Cerebellar cortex (tissue), 1 donor: ENCODE measurements around the gene FAM3B.
A peak's percentile ranks its signal among the peaks of the same experiment; 100 is the strongest.
"Not testable (repeated sequence)": the region's sequence is repeated elsewhere in the genome, so short reads cannot be mapped to it uniquely, and the experiment has no call there.

Experiments used
- DNase-seq: peaks from one replicate; pipeline ENCODE4 v3.0.0-alpha.2; 2015; ENCODE audit warnings: low spot score

Gene FAM3B

DNA sequence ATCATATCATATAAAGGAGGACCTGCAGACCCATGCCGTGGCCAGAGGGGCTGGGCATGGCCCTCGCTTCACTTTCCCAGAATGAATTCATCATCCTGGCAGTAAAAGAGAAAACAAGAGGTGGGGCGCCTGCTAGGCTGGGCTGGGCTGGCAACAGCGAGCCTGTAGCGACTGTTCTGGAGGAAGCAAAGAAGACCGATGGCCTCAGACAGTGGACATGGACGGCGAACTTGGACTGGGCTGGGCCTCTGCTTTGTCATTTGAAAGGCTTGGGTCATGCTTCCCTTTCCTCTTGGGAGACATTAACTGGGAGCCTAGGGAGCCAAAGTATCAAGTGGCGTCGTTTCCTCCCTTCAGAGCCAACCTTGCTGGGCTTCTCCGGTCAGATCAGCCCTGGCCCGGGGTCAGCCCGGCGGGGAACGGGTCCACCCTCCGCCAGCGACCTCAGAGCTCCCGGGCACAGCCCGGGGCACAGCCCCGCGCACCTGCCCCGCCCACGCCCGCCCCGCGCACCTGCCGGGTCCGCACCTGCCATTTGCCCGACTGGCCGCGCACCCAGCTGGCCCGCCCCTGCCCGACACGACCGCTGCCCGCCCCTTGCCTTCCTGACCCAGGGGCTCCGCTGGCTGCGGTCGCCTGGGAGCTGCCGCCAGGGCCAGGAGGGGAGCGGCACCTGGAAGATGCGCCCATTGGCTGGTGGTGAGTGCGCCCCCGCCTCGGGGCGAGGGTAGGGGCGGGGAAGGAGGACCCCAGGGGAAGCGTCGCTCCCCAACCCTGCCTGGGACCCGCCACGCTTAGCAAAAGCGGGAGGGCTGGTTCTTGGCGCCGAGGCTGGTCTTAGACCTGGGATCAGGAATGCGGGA, at the start of gene FAM3B:
TSS of gene FAM3B (plus strand) at position 602 of the 863 bp plus-strand sequence. CDS start at position 681, 79 bp downstream.
- DNase-seq = no peak

GRCh38 chr21:41267346-41267745, 49.3 kb upstream of the FAM3B start:
- no peak for DNase-seq

DNA sequence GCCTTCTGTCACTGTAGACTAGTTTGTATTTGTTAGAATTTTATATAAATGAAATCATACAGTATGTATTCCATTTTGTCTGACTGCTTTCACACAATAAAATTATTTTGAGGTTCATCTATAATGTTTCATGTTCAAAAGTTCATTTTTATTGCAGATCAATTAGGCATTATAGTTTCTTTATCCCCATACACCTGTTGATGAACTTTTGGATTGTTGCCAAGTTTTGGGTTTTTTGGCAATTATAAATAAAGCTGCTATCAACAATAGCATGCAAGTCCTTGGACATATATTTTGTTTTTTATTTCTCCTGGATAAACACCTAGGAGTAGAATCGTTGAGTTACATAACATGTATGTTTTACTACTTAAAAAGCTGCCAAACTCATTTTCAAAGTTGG, 47.1 kb upstream of the FAM3B start:
- no peak for DNase-seq

DNA sequence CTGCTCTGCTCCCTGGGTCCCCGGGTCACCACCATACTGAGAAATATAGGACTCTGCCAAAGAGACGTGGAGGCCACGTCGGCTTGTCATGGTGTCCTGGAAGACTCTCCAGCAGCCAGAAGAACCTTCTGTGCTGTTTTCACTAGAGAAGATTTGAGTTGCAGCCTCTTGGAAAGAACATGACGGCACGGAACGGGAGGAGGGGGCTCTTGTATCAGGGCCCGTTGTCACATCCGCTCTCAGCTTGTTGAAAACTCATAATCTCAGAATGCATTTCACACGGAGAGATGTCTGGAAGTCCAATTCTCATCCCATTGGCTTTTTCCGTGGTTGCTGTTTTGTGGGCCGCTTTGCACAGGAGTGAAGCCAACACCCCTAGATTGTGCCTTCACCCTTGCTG, 39.4 kb upstream of the FAM3B start:
- no peak for DNase-seq

GRCh38 chr21:41277846-41278245, 38.8 kb upstream of the FAM3B start:
- DNase-seq = no peak

GRCh38 chr21:41280115-41280919, 36.3 kb upstream of the FAM3B start:
- no peak for DNase-seq

GRCh38 chr21:41282412-41282811, 34.2 kb upstream of the FAM3B start:
- DNase-seq = no peak

- peak; percentile 61 for DNase-seq
Observed at GRCh38 chr21:41283211-41283818, 33.3 kb upstream of the FAM3B start.

DNA sequence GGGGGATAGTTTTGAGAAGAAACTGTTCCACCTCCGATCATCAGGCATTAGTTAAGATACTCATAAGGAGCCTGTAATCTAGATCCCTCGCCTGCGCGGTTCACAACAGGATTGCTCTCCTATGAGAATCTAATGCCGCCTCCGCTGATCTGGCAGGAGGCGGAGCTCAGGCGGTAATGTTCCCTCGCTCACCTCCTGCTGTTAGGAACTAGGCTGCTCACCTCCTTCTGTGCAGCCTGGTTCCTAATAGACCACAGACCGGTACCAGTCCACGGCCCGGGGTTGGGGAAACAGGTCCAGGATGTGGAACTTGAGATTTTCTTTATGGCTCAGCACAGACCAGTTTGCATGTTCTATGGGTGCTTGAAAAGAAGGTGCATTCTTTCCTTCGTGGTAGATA, 27.2 kb upstream of the FAM3B start:
- no peak for DNase-seq

- no peak for DNase-seq
Observed at GRCh38 chr21:41290106-41290799, 26.3 kb upstream of the FAM3B start.

DNA sequence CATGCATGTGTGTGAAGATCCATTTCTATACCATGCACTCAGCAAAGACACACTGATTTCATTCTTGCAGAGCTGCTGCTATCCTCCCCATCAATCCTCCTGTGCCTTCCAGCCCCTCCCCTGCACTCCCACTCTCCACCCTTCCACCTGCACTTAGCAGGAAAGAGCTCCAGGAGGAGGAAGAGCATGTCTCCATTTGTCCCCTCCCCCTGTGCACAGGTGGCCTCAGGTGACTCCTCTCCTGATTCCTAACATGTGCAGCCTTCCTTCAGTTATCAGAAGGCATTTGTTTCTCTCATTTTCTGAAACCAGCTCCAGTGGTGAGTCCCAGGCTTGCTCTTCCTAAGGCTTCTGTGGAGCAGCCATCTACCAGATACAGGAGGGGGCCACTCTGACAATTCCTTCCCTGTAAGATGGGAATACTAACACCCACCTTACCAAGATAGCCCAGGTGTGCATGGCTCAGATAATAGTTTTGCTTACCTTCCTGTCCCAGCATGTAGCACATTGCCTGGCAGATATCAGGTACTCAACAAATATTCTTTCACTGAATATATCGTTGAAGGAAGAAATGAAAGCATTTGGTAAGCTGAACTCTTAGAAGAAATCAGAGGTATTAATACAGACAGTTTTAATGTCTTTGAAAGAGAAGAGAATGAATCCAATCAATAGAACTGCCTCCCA, 21.9 kb upstream of the FAM3B start:
- DNase-seq = no peak

GRCh38 chr21:41295721-41296254, 20.8 kb upstream of the FAM3B start:
- DNase-seq = no peak

DNA sequence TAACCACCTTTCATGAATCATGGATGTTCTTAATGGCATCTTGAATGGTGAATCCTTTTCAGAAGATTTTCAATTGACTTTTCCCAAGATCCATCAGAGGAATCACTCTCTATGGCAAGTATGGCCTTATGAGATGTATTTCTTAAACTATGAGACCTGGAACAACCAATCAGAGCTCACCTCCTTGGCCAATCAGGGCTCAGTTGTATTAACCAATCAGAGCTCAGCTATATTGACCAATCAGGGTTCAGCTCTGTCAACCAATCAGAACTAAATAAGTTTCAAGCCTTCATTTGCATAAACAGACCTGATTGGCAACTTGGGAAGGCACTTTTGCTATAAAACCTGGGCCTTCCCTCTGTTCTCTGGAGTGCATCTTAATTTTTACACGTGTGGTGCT, 13.6 kb upstream of the FAM3B start:
- no peak for DNase-seq

- no peak for DNase-seq
Observed at GRCh38 chr21:41304068-41304720, 12.4 kb upstream of the FAM3B start.

DNA sequence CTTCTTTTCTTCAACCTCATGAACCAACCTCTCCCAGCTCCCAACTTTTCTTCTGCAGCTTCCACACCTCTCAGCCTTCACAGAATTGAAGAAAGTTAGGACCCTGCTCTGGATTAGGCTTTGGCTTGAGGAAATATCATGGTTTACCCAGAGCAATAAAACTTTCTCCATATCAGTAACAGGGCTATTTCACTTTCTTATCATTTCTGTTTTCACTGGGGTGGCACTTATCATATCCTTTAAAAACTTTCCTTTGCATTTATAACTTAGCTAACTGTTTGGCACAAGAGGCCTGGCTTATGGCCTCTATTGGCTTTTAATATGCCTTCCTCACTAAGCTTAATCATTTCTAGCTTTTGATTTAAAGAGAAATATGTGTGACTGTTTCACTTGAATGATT, 9.4 kb upstream of the FAM3B start:
- DNase-seq = no peak

DNA sequence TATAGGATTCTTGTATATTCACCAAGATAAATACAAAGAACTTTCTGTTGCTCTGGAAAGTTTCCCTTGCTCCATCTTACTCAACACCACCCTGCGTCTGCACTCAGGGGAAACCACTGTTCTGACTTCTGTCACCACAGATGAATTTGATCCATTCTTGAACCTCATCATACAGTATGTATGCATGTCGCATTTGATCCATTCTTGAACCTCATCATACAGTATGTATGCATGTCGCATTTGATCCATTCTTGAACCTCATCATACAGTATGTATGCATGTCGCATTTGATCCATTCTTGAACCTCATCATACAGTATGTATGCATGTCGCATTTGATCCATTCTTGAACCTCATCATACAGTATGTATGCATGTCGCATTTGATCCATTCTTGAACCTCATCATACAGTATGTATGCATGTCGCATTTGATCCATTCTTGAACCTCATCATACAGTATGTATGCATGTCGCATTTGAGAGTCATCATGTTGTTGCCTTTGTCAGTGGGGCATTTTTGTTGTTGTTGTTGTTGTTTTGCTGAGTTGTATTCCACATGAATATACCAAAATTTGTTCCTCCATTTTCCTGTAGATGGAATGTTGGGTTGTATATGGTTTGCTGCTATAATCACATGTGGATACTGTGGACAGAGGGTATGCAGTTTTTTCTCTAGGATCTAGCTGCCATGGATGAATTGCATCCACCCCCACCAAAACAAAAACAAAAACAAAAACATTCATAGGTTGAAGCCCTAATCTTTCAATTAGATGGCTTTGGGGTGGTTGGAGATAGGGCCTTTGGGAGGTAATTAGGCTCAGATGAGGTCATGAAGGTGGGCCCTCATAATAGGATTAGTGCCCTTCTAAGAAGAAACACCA, 3.1 kb upstream of the FAM3B start:
- not testable (repeated sequence) for DNase-seq

GRCh38 chr21:41315726-41316125, 875 bp upstream of the FAM3B start:
- no peak for DNase-seq

DNA sequence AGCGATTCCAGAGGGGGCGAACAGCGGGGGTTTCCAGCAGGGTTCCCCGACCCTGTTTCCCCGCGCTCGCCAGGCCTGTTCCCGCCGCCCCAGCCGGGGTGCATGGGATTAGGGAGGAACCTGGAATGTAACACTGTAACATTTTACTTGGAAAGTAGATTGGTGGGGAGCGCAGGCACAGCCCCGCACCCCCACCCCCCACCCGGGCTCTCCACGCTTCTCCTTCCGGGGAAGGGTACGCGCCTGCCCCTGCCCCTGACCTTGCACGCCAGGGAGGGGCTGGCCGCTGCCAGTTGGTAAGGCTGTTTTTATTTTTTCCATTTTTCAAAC, 427 bp downstream of the FAM3B start:
- DNase-seq = no peak

GRCh38 chr21:41317458-41317857, 857 bp downstream of the FAM3B start:
- DNase-seq = no peak

GRCh38 chr21:41318218-41318617, 1.6 kb downstream of the FAM3B start:
- DNase-seq = no peak
